K562 treated with DMSO at 1 percent for 4 hours (cell line): ENCODE measurements around the gene DRD1. TPM values are rescaled to one million over a fixed set of nuclear protein-coding genes. Genes with fewer than 3 reads are reported as not detected.

Experiments
- total RNA-seq: library from RNA; unstranded; fragments of 300-600 nt; gene quantifications from 2 replicates; pipeline ENCODE4 v1.2.3, GENCODE V29; 2022; ENCODE audit not compliant: insufficient read depth

DRD1 gene
- not detected in 2 replicates for total RNA-seq

GRCh38 chr5:175444060-175444904, at the start of gene DRD1:
Gene DRD1, minus strand, starts transcription at chr5:175444182. Its CDS starts 1,083 bp downstream, at chr5:175443099.

GRCh38 chr5:175478384-175479124, 34.6 kb upstream of the DRD1 start, which contains the start of gene SFXN1:
Gene SFXN1, plus strand, starts transcription at chr5:175478560. Its CDS starts 13,544 bp downstream, at chr5:175492104.

Other genes with a start within 250 kb of the DRD1 start
- gene SFXN1, start 34.4 kb upstream of the DRD1 start, total RNA-seq: 47.0 and 71.8 TPM in 2 replicates
- not detected in 2 replicates for gene HRH2, start 213.9 kb upstream of the DRD1 start, total RNA-seq